GM21723 (cell line): Measurements from ENCODE around the gene ARSB.
"Not testable (repeated sequence)": the region's sequence is repeated elsewhere in the genome, so short reads cannot be mapped to it uniquely, and the experiment has no call there.

Source experiments
- ATAC-seq: cut with Tn5 transposase; IDR thresholded peaks from one replicate; pipeline ENCODE4 v1.9.1; 2021; ENCODE audit warnings: mild to moderate bottlenecking, moderate library complexity; ENCODE audit not compliant: unreplicated experiment

Gene ARSB

DNA sequence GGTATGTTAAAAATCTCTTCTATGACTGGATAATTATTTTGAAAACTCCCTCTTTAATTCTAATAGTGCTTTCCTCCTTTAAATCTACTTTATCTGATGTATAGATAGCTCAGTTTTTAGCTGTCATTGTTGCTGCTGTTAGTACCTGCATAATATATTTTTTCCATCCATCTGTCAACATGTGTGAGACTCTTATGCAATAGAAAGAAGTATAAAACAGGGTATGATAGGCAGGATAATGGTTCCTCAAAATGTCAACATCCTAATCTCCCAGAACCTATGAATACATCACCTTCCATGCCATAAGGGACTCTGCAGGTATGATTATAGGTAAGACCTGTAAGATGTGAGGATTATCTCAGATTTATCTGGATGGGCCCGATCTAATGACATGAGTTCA, 199.7 kb downstream of the ARSB start:
- ATAC-seq = no peak

DNA sequence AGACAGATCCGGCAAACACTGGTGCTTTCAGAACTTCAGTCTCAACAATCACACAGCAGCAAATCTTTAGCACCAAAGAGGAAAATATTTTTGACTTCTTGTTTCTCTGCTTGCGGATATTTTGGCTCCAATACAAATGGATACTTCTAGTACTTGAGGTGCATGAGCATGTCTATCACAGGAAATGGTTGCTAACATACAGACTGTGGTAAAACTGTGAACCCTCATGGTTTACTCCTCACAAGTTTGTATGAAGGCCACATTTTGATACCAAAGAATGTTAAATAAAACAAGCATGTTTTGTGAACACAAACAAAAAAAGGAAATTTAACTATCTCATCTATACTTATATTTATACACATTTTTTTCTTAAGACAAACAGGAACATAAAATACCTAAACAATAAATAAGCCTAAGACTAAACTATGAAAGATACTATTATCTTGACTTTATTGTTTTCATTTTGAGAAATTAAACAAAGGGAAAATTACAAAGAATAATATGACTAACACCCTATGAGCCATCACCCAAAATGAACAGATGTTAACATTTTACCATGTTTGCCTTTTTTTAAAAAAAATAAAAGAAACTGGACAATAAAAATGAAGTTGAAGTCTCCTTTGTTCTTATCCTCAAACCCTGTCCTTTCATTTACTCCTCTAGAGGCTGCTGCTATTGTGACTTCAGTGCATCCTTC, 201.5 kb downstream of the ARSB start:
- ATAC-seq = no peak

DNA sequence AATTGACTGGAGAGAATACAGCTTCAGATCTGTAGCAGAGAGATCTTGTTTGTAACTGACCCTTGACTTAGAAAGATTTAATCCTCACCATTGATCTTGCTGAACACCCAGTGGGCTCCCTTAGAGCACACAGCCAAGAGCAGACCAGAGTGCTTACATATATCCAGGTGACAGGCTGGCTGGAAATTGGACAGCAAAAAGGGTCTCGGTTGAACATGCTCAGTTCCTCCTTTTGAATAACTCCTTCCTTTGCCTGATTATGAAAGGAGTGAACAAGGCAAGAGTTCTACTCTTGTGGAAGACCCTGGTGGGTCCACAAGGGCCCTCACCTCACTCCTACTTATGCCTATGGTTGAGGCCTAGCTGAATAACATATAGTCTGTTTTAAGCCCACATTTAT, 202.4 kb downstream of the ARSB start:
- ATAC-seq = no peak

DNA sequence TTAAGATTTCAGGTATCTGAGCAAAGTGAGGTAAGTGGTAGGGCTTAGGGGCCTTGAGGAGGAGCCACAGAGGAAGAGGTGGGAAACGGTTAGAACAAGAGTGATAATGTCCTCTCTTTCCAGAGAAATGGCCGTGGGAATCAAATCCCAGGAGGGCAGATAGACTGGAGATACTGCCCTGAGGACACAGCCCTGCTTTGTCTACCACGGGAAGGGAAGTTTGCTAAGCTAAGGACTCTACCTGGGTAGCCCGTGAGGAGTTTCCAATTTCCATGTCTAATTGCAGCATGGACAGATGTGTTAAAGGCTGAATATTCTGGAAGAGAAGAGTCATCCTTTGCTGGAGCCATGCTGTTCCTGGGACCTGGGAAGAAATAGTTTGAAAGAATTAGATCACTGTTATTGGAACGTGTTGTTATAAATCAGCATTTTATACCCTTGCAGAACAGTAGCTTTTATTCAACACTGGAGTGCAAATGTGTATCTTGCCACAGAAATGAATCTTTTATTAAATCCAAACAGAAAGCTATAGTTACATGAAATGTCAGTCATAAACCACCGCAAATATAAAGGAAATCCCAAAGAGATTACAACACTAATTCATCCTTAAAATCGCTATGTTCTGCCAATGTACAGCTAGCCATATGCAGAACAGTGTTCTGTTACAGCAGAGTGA, 203.4 kb downstream of the ARSB start:
- no peak for ATAC-seq

DNA sequence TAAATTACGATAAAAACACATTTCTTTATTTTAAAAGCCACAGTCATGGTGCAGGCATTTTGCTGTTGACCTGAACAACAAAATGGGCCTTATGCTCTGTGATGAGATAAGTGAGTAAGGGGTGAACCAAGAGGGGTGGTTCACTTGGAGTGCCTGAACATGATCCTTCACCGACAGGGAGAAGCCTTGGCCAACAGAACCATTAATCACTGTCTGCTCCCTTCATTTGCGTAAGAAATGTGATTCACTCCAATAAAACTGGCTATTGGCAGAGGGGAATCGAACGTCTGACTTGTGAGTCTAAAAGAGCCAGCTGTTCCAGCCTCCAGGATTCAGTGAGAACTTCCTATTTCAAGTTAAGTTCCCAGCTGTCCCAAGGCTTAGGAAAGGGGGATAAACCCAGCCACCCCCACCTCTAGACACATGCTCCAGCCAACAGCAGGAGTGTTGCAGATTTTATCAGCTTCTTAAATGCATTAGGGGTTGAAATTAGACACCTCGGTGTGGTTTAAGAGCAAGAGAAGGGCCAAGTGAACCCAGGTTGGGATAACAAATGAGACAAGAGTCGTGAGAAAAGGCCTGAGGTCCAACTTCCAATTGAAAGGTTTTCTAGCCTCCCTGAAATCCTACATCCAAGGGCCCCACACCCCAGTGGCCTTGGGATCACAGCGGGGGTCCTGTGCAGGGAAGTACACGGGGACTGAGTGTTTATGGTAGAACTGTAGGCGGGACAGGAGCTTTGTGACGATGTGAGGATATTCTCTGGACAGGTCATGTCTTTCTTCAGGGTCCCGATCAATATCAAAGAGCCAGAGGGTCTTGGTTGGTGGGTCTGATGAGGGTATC, 205.1 kb downstream of the ARSB start:
- no peak for ATAC-seq

DNA sequence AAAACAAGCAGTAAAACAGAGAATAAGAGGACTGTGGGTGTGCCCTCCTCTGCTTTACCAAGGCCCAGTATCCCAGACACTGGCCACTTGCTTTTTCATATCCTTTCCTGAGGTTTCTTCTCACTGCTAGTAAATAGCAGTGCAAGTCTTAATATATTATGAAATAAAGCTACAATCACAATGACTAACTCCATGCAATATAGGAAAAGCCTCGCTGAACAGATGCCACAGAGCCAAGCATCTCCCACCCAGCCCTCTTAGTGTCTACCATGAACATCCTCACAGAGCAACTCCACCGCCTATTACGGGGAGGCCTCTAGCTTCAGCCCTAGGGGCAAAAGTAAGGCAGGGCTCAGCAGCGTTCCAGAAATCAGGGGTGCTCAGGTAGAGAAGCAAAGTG, 205.8 kb downstream of the ARSB start:
- no peak for ATAC-seq

DNA sequence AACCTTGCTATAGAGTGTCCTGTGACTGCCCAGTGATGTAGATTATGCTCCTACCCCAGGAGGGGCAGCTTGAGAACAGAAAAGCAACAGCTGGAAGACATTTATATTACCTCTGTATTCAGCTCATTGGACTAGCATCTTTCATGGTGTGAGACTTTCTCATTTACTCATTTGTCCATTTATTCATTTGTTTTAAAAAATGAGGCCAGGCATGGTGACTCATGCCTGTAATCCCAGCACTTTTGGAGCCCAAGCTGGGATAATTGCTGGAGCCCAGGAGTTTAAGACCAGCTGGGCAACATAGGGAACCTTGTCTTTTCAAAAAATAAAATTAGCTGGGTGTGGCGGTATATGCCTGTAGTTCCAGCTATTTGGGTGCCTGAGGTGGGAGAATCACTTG, 206.6 kb downstream of the ARSB start:
- no peak for ATAC-seq

DNA sequence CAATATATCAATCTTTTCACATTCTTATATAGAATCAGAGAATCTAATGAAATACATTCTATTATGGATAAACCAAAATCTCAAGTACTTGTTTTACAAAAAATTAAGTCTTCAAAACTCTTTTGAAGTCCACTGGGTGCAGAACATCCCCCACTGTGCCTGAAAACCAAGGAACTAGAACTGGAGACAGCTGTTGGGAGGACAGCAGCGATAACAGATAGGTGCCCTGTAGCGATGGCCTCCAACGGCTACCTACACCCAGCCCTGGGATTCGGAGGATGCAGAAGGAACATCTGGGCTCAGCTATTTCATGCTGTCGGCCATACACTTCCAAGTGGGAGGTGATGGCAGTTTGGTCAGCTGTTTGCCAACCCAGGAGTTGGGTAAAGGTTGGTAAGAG, 207.2 kb downstream of the ARSB start:
- ATAC-seq = no peak

DNA sequence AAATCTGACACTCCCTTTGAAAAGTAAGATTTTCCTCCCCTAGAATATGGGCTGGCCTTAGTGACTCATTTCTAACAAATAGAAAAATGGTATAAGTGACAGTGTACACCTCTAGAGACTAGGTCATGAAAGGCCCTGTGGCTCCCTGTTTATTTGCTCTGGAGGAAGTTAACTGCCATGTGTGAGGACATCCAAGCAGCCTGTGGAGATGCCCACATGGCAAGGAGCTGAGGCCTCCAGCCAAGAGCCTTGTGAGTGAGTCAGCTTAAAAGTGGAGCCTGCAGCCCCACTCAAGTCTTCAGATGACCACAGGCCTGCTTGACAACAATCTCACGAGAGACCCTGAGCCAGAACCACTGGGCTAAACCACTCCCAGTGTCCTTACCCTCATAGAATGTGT, 208.5 kb downstream of the ARSB start:
- ATAC-seq = no peak

DNA sequence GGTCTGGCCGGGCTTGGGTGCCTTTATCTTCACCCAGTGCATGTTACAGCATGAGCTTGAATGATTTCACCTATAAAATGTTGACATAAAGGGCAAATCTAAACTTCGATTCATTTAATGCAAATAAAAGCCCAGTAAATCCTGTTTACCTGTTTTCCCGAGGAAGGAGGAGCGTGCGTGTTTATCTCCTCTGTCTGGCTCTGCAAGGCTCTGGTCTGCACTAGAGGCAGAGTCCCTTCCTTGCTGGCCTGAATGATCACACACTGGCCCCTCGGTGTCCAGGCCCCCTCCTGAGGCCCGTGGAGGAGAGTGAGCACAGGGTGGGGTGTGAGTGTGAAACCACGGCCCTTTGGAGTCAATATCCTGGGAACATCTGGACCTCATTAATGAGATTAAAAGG, 211.5 kb downstream of the ARSB start:
- ATAC-seq = no peak

DNA sequence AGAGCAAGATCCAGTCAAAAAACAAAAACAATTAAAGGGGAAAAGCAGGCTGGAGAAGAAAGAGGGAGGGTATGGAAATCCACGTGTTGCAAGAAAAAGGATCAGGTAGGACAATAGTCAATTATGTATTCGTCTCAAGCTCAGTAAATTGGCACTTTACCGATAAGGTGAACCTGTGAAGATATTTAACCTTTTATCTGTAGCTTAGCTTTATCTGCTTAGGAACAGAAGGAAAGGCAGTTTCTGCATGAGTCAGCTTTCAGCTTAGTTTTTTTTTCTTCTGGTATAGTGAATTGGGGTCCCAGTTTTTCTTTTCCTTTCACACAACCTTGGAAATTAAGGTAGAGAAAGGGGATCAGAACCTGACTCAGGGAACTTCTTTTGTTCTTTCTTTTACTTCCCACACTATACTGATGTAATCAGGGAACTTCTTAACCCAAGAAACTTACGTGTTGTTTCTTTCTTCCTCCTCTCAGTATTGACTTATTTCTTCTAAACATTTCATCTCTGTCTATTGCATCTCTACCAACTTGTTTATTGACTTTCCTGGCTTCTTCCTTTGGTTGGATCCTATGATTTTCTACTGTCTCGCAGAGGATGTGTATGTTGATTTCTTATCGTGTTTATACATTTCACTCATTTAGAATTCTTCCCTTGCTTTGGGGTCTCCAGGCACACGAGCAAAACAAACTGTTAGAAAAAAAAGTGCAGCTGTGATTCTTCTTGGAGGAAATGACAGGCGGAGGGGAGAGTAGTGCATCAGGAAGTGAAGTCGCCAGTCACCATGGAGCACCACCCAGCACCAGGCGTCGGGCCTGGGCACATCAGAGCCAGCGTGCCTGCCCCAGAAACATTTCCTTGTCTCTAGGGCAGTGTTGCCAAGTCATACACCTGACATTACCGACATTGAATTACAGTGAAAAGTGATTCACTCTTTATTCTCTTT, 213.6 kb downstream of the ARSB start:
- no peak for ATAC-seq

DNA sequence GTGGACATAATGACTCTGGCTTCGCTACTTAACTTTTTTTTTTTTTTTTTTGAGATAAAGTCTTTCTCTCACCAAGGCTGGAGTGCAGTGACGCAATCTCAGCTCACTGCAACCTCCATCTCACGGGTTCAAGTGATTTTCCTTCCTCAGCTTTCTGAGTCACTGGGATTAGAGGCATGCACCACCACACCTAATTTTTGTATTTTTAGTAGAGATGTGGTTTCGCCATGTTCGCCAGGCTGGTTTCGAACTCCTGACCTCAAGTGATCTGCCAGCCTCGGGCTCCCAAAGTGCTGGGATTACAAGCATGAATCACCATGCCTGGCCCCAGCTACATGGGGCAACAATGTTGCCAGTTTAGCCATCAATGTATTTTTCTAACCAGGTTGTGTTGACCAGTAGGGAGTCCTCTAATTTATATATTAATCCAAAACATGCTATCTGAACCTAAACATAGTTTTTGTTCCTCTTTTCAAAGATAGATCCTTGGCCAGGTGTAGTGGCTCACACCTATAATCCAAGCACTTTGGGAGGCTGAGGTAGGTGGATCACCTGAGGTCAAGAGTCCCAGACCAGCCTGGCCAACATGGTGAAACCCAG, 216.2 kb downstream of the ARSB start:
- ATAC-seq = no peak

DNA sequence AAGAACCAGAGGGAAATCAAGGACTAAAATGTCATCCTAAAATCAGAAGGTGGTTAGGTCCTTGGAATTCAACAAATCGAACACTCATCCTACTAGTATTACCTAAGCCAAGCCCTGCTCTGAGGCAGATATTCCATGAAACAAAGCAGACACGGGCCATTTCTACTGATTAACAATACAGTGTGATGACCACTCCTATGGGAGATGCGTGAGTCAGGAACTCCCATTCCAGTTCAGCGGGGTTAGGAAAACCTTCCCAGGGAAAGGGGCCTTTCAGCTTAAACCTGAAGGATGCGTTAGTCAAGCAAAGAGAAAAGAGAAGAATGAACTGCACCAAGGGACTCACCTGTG, 218.7 kb downstream of the ARSB start:
- no peak for ATAC-seq

DNA sequence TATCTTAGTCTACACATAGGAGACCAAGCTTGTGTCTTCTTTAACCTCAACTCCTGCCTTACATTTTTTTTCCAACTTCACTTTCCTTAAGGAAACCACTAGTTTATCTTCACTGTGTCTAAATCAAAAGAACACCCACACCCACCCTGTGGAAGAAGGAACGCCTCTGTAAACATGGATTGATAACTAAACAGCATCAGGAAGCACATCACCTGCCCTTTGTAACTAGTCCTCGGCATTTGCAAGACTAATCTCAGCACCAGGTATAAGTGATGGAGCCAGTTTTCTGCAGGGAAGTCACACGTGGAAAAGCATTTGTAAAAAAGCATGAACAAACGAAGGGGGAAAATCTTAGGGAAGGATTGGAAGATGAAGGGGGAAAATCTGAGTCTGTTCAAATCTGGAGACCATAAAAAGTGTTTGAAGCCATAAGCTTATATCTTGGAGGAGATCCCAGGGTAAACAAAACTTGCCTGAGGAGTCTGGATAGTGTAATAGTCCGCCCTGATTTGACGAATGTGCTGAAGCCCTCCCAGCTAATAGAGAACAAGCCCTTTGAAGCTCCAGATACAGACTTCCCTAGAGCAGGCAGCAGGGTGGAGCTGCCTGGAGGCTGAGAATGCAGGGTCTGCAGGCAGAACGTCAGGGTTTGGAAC, 219.2 kb downstream of the ARSB start:
- no peak for ATAC-seq

DNA sequence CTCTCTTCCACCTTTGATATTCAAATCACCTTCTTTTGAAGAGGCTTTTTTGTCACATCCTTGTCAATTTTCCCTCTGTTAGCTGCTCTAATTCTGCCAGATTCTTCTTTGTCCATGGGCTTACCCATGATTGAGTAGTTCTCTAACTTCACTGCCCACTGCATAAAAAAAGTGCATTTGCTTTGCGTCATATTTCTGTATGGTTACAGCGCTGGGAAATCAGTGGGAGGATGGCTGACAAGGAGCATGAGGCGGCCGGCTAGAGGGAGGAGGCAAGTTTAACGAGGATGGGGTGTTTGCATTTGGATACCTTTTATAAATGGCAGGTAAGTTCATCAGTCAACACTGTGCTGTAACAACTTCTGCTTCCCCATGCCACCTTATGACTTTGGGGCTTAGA, 220.0 kb downstream of the ARSB start:
- no peak for ATAC-seq

DNA sequence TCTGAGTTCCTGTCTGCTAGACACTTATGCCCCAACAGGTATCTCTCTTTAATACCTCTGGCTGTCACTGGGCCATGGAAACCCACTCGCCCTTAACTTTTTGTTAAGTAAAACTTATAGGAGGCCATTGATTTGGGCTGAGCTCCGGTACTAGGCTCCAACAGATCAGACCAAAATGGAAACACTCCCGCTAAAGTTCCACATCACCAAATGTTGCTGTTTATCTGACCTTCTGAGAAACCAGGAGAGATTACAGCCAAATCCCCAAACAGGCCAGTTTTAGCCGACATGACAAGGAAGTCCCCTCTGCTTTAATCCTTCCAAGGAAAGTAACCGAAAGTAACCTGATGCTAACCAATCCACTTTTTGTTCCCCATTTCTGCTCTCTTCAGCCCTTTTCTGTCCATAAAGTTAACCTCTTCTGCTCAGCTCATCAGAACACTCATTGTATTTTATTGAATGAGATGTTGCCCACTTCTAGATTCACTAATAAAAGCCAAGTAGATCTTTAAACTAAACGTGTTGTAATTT, 221.4 kb downstream of the ARSB start:
- no peak for ATAC-seq

DNA sequence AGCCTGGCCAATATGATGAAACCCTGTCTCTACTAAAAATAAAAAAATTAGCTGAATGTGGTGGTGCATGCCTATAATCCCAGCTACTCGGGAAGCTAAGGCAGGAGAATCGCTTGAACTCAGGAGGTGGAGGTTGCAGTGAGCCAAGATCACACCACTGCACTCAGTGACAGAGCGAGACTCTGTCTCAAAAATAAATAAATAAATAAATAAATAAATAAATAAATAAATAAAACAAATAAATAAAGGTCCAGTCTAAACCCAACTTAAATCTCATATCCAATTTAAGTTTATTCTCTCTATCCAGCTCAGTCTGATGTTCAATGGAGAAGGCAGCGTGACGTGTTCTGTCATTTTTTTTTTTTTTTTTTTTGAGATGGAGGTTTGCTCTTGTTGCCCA, 222.4 kb downstream of the ARSB start:
- ATAC-seq = not testable (repeated sequence)

DNA sequence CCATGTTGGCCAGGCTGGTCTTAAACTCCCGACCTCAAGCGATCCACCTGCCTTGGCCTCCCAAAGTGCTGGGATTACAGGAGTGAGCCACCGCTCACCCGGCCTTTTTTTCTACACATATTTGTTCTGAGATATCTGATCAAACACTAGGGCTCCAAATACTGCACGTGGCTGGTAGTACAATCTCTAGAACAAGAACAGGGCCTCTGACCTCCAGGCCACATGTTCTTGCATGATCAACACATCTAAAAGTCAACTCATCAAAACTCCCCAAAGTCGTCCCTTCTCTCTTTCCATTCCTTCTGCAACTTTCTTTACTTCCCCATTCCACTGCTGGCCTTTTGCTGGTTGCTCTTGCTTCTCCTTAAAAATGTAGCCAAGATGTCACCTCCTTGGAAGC, 223.3 kb downstream of the ARSB start:
- ATAC-seq = no peak

DNA sequence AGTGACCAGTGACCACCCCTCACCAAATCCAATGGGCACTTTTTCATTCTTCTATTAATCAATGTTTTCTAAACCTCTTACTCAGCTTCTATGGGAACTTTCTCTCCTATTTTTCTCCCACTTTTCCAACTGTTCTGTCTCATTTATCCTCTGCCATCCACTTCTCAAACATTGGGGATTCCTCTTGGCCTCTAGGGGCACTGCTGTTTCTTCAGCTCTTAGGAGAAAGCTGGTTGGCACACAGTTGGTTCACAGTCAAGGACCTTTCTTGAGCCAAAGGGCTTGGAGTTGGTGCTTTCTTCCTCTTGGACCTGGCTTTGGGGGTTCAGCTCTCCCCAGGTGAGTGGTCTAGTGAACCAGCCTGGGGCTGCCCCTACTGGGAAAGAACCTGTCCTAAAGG, 224.3 kb downstream of the ARSB start:
- no peak for ATAC-seq

DNA sequence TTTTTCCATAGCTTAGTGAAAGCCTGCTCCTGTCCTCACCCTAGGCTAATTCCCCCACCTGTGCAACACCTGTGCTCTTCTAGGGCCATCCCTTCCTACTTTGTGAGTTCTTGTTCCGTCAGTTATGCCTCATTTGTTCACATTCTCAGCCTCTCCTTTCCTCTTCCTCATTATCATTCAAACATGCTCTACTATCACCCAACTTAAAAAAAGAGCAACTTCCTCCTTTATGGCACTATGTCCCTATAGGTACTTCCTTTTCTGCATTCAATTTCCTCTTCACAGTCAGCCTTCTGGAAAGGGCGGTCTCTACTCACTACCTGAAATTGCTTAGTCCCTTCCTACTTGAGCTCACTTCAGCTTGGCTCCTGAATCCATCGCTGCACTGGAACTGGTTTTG, 224.7 kb downstream of the ARSB start:
- no peak for ATAC-seq
